Measurements from ENCODE around the gene GTF3C2.

GRCh38 chr2:27304488-27305240 lies 51.9 kb downstream of the GTF3C2 start:
- TF ChIP-seq CTCF (IDR thresholded peaks at IDR 0.05) (no peak), POLR2AphosphoS5 (IDR thresholded peaks at IDR 0.05) (no peak)

All from esophagus muscularis mucosa (tissue), 3 donors.